IMR-90 (cell line): ENCODE measurements around the gene SEMA6A. TPM values are rescaled to one million over a fixed set of nuclear protein-coding genes. Genes with fewer than 3 reads are reported as not detected.

Source experiments
- ATAC-seq: fragments of 200-7000 bp; cut with Tn5 transposase; 2 replicates; pipeline ENCODE4 v1.9.1; 2020; ENCODE audit warnings: low read depth, mild to moderate bottlenecking, moderate library complexity
- BruUV-seq: library from RNA; stranded (reverse); fragments of 400-500 nt; replicated peaks from 2 replicates; lab custom pipeline; 2021; lab: Mats Ljungman, UMichigan
- CTCF ChIA-PET: fragments of 300-600 bp; formaldehyde crosslinking; extraction: SDS; loops from one replicate; lab custom pipeline; 2021; ENCODE audit warnings: antibody characterized with exemption; lab: Yijun Ruan, JAX
- POLR2A ChIA-PET: fragments of 300-600 bp; sonication (Branson Sonifier 250); formaldehyde crosslinking; loops from one replicate; lab custom pipeline; 2022; ENCODE audit warnings: antibody characterized with exemption; ENCODE audit not compliant: unreplicated experiment; lab: Charles Lee
- DNase-seq: peaks from one replicate; pipeline ENCODE4 v3.0.0; 2013
- H2AFZ ChIP-seq: replicated peaks from 2 replicates; pipeline ENCODE3; 2013; ENCODE audit warnings: low read length, mild to moderate bottlenecking; ENCODE audit not compliant: poor library complexity
- H2AK5ac ChIP-seq: 2 replicates; pipeline ENCODE4 v1.6.1; 2013; ENCODE audit warnings: low read depth, low read length, inconsistent platforms
- H2AK9ac ChIP-seq: replicated peaks from 2 replicates; pipeline ENCODE3; 2013; ENCODE audit warnings: mild to moderate bottlenecking, low read depth, low read length, moderate library complexity; ENCODE audit not compliant: poor library complexity
- H2BK120ac ChIP-seq: 2 replicates; pipeline ENCODE4 v1.6.1; 2013; ENCODE audit warnings: low read depth, low read length, inconsistent platforms
- H2BK15ac ChIP-seq: 3 replicates; pipeline ENCODE4 v1.6.1; 2013; ENCODE audit warnings: low read depth, low read length, inconsistent platforms
- H2BK20ac ChIP-seq: 2 replicates; pipeline ENCODE4 v1.6.1; 2013; ENCODE audit warnings: low read depth, mild to moderate bottlenecking, inconsistent platforms, low read length, moderate library complexity
- H2BK5ac ChIP-seq: 2 replicates; pipeline ENCODE4 v1.6.1; 2013; ENCODE audit warnings: mild to moderate bottlenecking, low read depth, low read length, inconsistent platforms; ENCODE audit not compliant: poor library complexity, severe bottlenecking
- H3K14ac ChIP-seq: replicated peaks from 2 replicates; pipeline ENCODE4 v1.6.1; 2013; ENCODE audit warnings: low read depth, low read length, inconsistent platforms
- H3K18ac ChIP-seq: 2 replicates; pipeline ENCODE4 v1.6.1; 2013; ENCODE audit warnings: low read depth, low read length, control low read depth
- H3K23ac ChIP-seq: 2 replicates; pipeline ENCODE4 v1.6.1; 2013; ENCODE audit warnings: low read depth, low read length, inconsistent platforms
- H3K27ac ChIP-seq: 2 replicates; pipeline ENCODE4 v1.5.1; 2013; ENCODE audit warnings: mild to moderate bottlenecking, control low read depth, low read length; ENCODE audit not compliant: insufficient read depth
- H3K27me3 ChIP-seq: 2 replicates; pipeline ENCODE4 v1.6.1; 2013; ENCODE audit warnings: low read length; ENCODE audit not compliant: control insufficient read depth, insufficient read depth
- H3K36me3 ChIP-seq: 2 replicates; pipeline ENCODE4 v1.6.1; 2013; ENCODE audit warnings: low read length, mixed read lengths; ENCODE audit not compliant: control insufficient read depth, insufficient read depth
- H3K4ac ChIP-seq: 2 replicates; pipeline ENCODE4 v1.6.1; 2013; ENCODE audit warnings: low read depth, low read length, inconsistent platforms
- H3K4me1 ChIP-seq: 2 replicates; pipeline ENCODE4 v1.6.1; 2013; ENCODE audit warnings: low read length, mixed read lengths; ENCODE audit not compliant: control insufficient read depth, insufficient read depth
- H3K4me2 ChIP-seq: 2 replicates; pipeline ENCODE4 v1.6.1; 2013; ENCODE audit warnings: low read depth, mild to moderate bottlenecking, control low read depth, low read length, moderate library complexity
- H3K4me3 ChIP-seq: 2 replicates; pipeline ENCODE4 v1.5.1; 2013; ENCODE audit warnings: low read depth, mild to moderate bottlenecking, control low read depth, low read length, moderate library complexity; ENCODE audit not compliant: insufficient read depth
- H3K56ac ChIP-seq: 2 replicates; pipeline ENCODE4 v1.6.1; 2013; ENCODE audit warnings: low read length, inconsistent platforms; ENCODE audit not compliant: insufficient read depth; ENCODE audit errors: extremely low read depth
- H3K79me1 ChIP-seq, 2 experiments: 2 replicates each; pipeline ENCODE4 v1.6.1; 2013; ENCODE audit warnings: low read length in 2 of 2, inconsistent platforms in 1 of 2, low read depth in 1 of 2
- H3K9ac ChIP-seq: 2 replicates; pipeline ENCODE4 v1.6.1; 2013; ENCODE audit warnings: low read depth, low read length, control low read depth
- H3K9me1 ChIP-seq: 2 replicates; pipeline ENCODE4 v1.6.1; 2013; ENCODE audit warnings: low read length, inconsistent platforms; ENCODE audit not compliant: insufficient read depth
- H3K9me3 ChIP-seq: 2 replicates; pipeline ENCODE4 v1.6.1; 2013; ENCODE audit warnings: low read length; ENCODE audit not compliant: control insufficient read depth, insufficient read depth
- H4K20me1 ChIP-seq: 2 replicates; pipeline ENCODE4 v1.6.1; 2013; ENCODE audit warnings: low read length, inconsistent platforms; ENCODE audit not compliant: insufficient read depth
- H4K5ac ChIP-seq: 2 replicates; pipeline ENCODE4 v1.6.1; 2013; ENCODE audit warnings: mild to moderate bottlenecking, low read depth, low read length, control low read depth
- H4K8ac ChIP-seq, 2 experiments: 2 replicates each; pipeline ENCODE4 v1.6.1; 2013; ENCODE audit warnings: low read depth in 2 of 2, low read length in 2 of 2, control low read depth in 1 of 2, inconsistent platforms in 1 of 2
- H4K91ac ChIP-seq: 2 replicates; pipeline ENCODE4 v1.6.1; 2013; ENCODE audit warnings: low read depth, low read length, inconsistent platforms; ENCODE audit not compliant: insufficient read depth
- BHLHE40 ChIP-seq: fragments of 150-350 bp; IDR thresholded peaks from 2 replicates; pipeline ENCODE4 v1.6.1; 2016; ENCODE audit warnings: mild to moderate bottlenecking, low read depth, low read length
- CEBPB ChIP-seq: IDR thresholded peaks from 2 replicates; pipeline ENCODE4 v1.6.1; 2012; ENCODE audit warnings: low read depth, low read length, improper control_type of control experiment
- CHD1 ChIP-seq: IDR thresholded peaks from 2 replicates; pipeline ENCODE4 v1.6.1; 2012; ENCODE audit warnings: low read depth, low read length, improper control_type of control experiment
- CTCF ChIP-seq: conservative IDR thresholded peaks from 2 replicates; pipeline ENCODE4 v1.5.1; 2012; ENCODE audit warnings: mild to moderate bottlenecking, low read depth, low read length, improper control_type of control experiment
- FOS ChIP-seq: fragments of 150-350 bp; IDR thresholded peaks from 2 replicates; pipeline ENCODE4 v1.6.1; 2016; ENCODE audit warnings: low read depth, low read length
- MAFK ChIP-seq: IDR thresholded peaks from 2 replicates; pipeline ENCODE4 v1.6.1; 2012; ENCODE audit warnings: low read depth, low read length, improper control_type of control experiment
- MAZ ChIP-seq: IDR thresholded peaks from 2 replicates; pipeline ENCODE4 v1.6.1; 2012; ENCODE audit warnings: low read depth, mild to moderate bottlenecking, low read length, improper control_type of control experiment, moderate library complexity, borderline replicate concordance
- MXI1 ChIP-seq: IDR thresholded peaks from 2 replicates; pipeline ENCODE4 v1.6.1; 2012; ENCODE audit warnings: low read depth, mild to moderate bottlenecking, low read length, moderate library complexity, borderline replicate concordance
- NFE2L2 ChIP-seq: fragments of 150-350 bp; IDR thresholded peaks from 2 replicates; pipeline ENCODE4 v1.6.1; 2016; ENCODE audit warnings: low read depth, mild to moderate bottlenecking, low read length
- POLR2A ChIP-seq: IDR thresholded peaks from 2 replicates; pipeline ENCODE4 v1.6.1; 2012; ENCODE audit warnings: mild to moderate bottlenecking, low read depth, low read length
- RAD21 ChIP-seq: IDR thresholded peaks from 2 replicates; pipeline ENCODE4 v1.6.1; 2012; ENCODE audit warnings: low read length, improper control_type of control experiment
- RCOR1 ChIP-seq: IDR thresholded peaks from 2 replicates; pipeline ENCODE4 v1.6.1; 2012; ENCODE audit warnings: mild to moderate bottlenecking, low read length, improper control_type of control experiment; ENCODE audit not compliant: insufficient replicate concordance
- RFX5 ChIP-seq: IDR thresholded peaks from 2 replicates; pipeline ENCODE4 v1.8.0; 2012; ENCODE audit warnings: low read depth, mild to moderate bottlenecking, low read length, moderate library complexity
- SMC3 ChIP-seq: fragments of 150-350 bp; IDR thresholded peaks from 2 replicates; pipeline ENCODE4 v1.6.1; 2016; ENCODE audit warnings: low read depth, mild to moderate bottlenecking, antibody characterized with exemption, low read length, moderate library complexity
- USF2 ChIP-seq: fragments of 150-350 bp; IDR thresholded peaks from 2 replicates; pipeline ENCODE4 v1.6.1; 2017; ENCODE audit warnings: mild to moderate bottlenecking, antibody characterized with exemption, low read length, low read depth
- WGBS, 2 experiments: methylation state at CpG; one replicate each; pipeline versions ENCODE4 v1.1.5 to v1.1.7; 2013; ENCODE audit warnings: missing lambda C conversion rate in 2 of 2; ENCODE audit not compliant: insufficient read length in 1 of 2; ENCODE audit errors: extremely low coverage in 2 of 2; 5-methylcytosine and 5-hydroxymethylcytosine counted together
- dilution Hi-C: fragments of 300-500 bp; cut with HindIII; formaldehyde crosslinking; loops from one replicate; pipeline ENCODE4 v1.14.3; 2018; ENCODE audit warnings: low sequenced_read_pairs; ENCODE audit not compliant: unreplicated experiment
- in situ Hi-C: fragments of 300-500 bp; cut with MboI; formaldehyde crosslinking; loops from 3 replicates; pipeline ENCODE4 v1.14.3; 2019; ENCODE audit warnings: low sequenced_read_pairs, inconsistent platforms, mixed read lengths
- intact Hi-C: fragments of 100-400 bp; cut with micrococcal nuclease; formaldehyde crosslinking; loops from 2 replicates; pipeline ENCODE4 v1.10.0; 2022
- polyA plus RNA-seq, 3 experiments: library from polyadenylated mRNA; depleted of rRNA; stranded (reverse); fragments of >200 nt; gene quantifications; 2 replicates each; pipeline ENCODE4 v1.2.3, GENCODE V29; 2012; ENCODE audit warnings: low replicate concordance in 1 of 3
- total RNA-seq: library from RNA; depleted of rRNA; stranded (reverse); fragments of >200 nt; gene quantifications from 2 replicates; pipeline ENCODE4 v1.2.3, GENCODE V29; 2012
- TF ChIP-seq, protein P1 (sequence below): fragments of 150-350 bp; IDR thresholded peaks from 2 replicates; pipeline ENCODE4 v1.6.1; 2016; ENCODE audit warnings: low read depth, mild to moderate bottlenecking, low read length, moderate library complexity, borderline replicate concordance

SEMA6A gene
- total and polyA plus RNA-seq, 2 of the 4 experiments (the other 2 are of a cell fraction) = 0.27 to 0.36 TPM

- in situ Hi-C loops = no loop called here
- Histone ChIP-seq H2AK5ac (no peak overlapping the region), H3K9me1 (no peaks in the 10 kb centered on the region), H3K79me1 (no peaks in the 10 kb centered on the region), H2AFZ (no peak overlapping the region), H3K56ac (no peak overlapping the region), H2BK20ac (no peak overlapping the region), H3K27ac (no peak overlapping the region), H3K9ac (no peak overlapping the region), H3K14ac (no peak overlapping the region), H2BK120ac (no peak overlapping the region), H3K18ac (no peak overlapping the region), H2BK15ac (no peak overlapping the region), H3K27me3 (no peaks in the 10 kb centered on the region; the same call in 1 of the 2 replicates), H3K23ac (no peak overlapping the region), H3K36me3 (no peaks in the 10 kb centered on the region), H3K4me1 (no peaks in the 10 kb centered on the region), H4K91ac (no peak overlapping the region), H3K4ac (no peak overlapping the region), H3K4me3 (no peak overlapping the region), H3K4me2 (no peak overlapping the region), H4K5ac (no peak overlapping the region), H4K8ac (no peak overlapping the region), H3K9me3 (no peaks in the 10 kb centered on the region), H4K20me1 (no peaks in the 10 kb centered on the region), H2BK5ac (no peak overlapping the region), H2AK9ac (no peak overlapping the region)
- DNase-seq (no peak), ATAC-seq (no peak)
- ChIA-PET POLR2A (no interaction called here), CTCF (no interaction called here)
- WGBS, 2 experiments = no CpG with 5 or more reads among the region's 2 CpGs
- no peak for TF ChIP-seq RFX5
- TF ChIP-seq MXI1 = no peak
- TF ChIP-seq POLR2A = no peak
- TF ChIP-seq RCOR1 = no peak
- TF ChIP-seq CTCF = no peak
- TF ChIP-seq NFE2L2 = no peak
- TF ChIP-seq MAZ = no peak
- no peak for TF ChIP-seq FOS
- no peak for TF ChIP-seq RAD21
- no peak for TF ChIP-seq CEBPB
- TF ChIP-seq, protein P1, sequence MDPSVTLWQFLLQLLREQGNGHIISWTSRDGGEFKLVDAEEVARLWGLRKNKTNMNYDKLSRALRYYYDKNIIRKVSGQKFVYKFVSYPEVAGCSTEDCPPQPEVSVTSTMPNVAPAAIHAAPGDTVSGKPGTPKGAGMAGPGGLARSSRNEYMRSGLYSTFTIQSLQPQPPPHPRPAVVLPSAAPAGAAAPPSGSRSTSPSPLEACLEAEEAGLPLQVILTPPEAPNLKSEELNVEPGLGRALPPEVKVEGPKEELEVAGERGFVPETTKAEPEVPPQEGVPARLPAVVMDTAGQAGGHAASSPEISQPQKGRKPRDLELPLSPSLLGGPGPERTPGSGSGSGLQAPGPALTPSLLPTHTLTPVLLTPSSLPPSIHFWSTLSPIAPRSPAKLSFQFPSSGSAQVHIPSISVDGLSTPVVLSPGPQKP = no peak
- TF ChIP-seq USF2 = no peak
- no peak for TF ChIP-seq MAFK
- TF ChIP-seq SMC3 = no peak
- TF ChIP-seq BHLHE40 = no peak
- no peak for TF ChIP-seq CHD1
- intact Hi-C loops = no loop called here
- no TSS peak for BruUV-seq
- dilution Hi-C loops = no loop called here
These were observed 129.3 kb downstream of the SEMA6A start for GRCh38 chr5:116445311-116445710.
